GM12878 (cell line): ENCODE measurements around the gene SEPHS2. TPM values are rescaled to one million over a fixed set of nuclear protein-coding genes. Genes with fewer than 3 reads are reported as not detected.
A peak's percentile ranks its signal among the peaks of the same experiment; 100 is the strongest.

Source experiments
- CEBPZ ChIP-seq: fragments of 150-350 bp; IDR thresholded peaks from 2 replicates; pipeline ENCODE4 v1.6.1; 2016; ENCODE audit warnings: low read depth, low read length
- CUX1 ChIP-seq: IDR thresholded peaks from 2 replicates; pipeline ENCODE4 v1.6.1; 2012; ENCODE audit warnings: improper control_type of control experiment, low read depth, low read length; ENCODE audit not compliant: insufficient replicate concordance
- HCFC1 ChIP-seq: fragments of 150-350 bp; IDR thresholded peaks from 2 replicates; pipeline ENCODE4 v1.6.1; 2014; ENCODE audit warnings: low read length
- PAX5 ChIP-seq: IDR thresholded peaks from 2 replicates; pipeline ENCODE4 v1.6.1; 2011; ENCODE audit warnings: low read depth, low read length, borderline replicate concordance
- RCOR1 ChIP-seq: conservative IDR thresholded peaks from 2 replicates; pipeline ENCODE4 v1.6.1; 2012; ENCODE audit warnings: low read depth, low read length, improper control_type of control experiment
- SIN3A ChIP-seq: IDR thresholded peaks from 2 replicates; pipeline ENCODE4 v1.6.1; 2012; ENCODE audit warnings: low read depth, low read length, improper control_type of control experiment
- SMC3 ChIP-seq: IDR thresholded peaks from 2 replicates; pipeline ENCODE4 v1.6.1; 2011; ENCODE audit warnings: low read length, improper control_type of control experiment, borderline replicate concordance
- ZBTB4 ChIP-seq: fragments of 450-650 bp; formaldehyde crosslinking; IDR thresholded peaks from 2 replicates; pipeline ENCODE4 v1.4.0; 2022; ENCODE audit warnings: mild to moderate bottlenecking, moderate library complexity
- polyA plus RNA-seq, 11 experiments: library from polyadenylated mRNA; depleted of rRNA in 4 of 11; unstranded in 6 of 11; stranded (reverse) in 5 of 11; fragments of >200 nt; fragmentation: Nextera tagmentation in 4 of 11; fragmentation: Illumina TruSeq in 1 of 11; extraction: Ambion mirVana in 4 of 11; extraction: Trizol in 1 of 11; gene quantifications; 1 replicate in 1 of 11; 2 replicates in 10 of 11; pipeline versions ENCODE4 v1.2.1 to v1.2.3, GENCODE V29; 2011 to 2016; ENCODE audit warnings: inconsistent platforms in 2 of 11, missing spikeins in 2 of 11, low read depth in 1 of 11
- total RNA-seq, 4 experiments: library from RNA; depleted of rRNA in 3 of 4; stranded (reverse); fragments of >200 nt in 3 of 4; fragmentation: Illumina TruSeq in 1 of 4; extraction: Trizol in 1 of 4; gene quantifications; 2 replicates each; pipeline versions ENCODE4 v1.2.1 to v1.2.3, GENCODE V29; 2013 to 2021
- TF ChIP-seq, protein P1 (sequence below): IDR thresholded peaks from 2 replicates; pipeline ENCODE4 v1.6.1; 2011; ENCODE audit warnings: mild to moderate bottlenecking, low read depth, low read length, moderate library complexity; ENCODE audit not compliant: insufficient replicate concordance
- TF ChIP-seq, protein P2 (sequence below): fragments of 450-650 bp; IDR thresholded peaks from 2 replicates; pipeline ENCODE4 v1.6.1; 2018; ENCODE audit warnings: mild to moderate bottlenecking, low read depth, moderate library complexity; ENCODE audit not compliant: partially characterized antibody

SEPHS2 gene
- total and polyA plus RNA-seq, 10 of the 15 experiments (the other 5 are each of a cell fraction or from before 2014, with no cell fraction given) = 21.6 to 99.8 (median 72.9) TPM

DNA sequence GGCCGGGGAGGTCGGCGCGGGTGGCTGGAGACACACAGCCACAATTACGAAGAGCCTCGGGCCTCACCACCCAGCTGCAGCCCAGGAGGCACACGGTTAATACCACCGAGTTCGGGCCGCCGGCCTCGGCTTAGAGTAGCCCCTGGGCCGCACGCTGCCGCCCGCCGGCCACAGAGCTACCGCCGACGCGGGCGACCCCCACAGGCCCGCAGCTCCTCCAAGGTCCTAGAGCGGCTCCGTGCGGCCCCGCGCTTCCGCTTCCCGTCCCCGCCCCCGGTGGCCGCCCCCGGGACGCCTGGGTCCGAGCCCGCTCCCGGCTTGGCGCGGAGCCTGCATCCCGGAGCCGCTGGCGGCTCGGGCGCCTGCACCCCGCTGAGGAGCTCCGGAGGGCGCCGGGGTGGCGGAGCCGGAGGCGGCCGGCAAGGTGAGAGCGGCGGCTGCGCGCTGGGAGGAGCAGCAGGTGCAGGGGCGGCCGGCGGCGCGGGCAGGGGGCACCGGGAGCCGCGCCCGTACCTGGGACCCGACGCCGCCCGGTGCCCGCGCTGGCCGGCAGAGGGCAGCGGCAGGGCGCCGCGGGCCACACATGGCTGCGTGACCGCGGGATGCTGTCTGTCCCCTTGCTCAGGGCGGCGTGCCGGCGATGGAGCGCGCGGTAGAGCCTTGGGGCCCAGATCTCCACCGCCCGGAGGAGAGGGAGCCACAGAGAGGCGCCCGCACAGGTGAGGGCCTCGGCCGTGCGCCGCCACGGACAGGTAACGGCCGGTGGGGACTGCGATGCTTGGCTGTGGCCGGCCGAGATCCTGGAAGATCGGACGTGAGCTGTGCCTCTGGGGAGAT lies 50.3 kb downstream of the SEPHS2 start, which contains the start of gene ZNF48 (continued):
- TF ChIP-seq CEBPZ (no peak), RCOR1 (no peak), CUX1 (no peak), ZBTB4 (CRISPR knock-in tag) (no peak), SMC3 (no peak; the same call in 1 of the 2 replicates), PAX5 (0 out of 2 replicates have a peak, but pooled peaks have one; percentile 19), HCFC1 (peak; percentile 67), SIN3A (peak; percentile 33; the same call in 1 of the 2 replicates)
- TF ChIP-seq, protein P1, sequence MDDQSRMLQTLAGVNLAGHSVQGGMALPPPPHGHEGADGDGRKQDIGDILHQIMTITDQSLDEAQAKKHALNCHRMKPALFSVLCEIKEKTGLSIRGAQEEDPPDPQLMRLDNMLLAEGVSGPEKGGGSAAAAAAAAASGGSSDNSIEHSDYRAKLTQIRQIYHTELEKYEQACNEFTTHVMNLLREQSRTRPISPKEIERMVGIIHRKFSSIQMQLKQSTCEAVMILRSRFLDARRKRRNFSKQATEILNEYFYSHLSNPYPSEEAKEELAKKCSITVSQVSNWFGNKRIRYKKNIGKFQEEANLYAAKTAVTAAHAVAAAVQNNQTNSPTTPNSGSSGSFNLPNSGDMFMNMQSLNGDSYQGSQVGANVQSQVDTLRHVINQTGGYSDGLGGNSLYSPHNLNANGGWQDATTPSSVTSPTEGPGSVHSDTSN = no peak
- TF ChIP-seq, protein P2, sequence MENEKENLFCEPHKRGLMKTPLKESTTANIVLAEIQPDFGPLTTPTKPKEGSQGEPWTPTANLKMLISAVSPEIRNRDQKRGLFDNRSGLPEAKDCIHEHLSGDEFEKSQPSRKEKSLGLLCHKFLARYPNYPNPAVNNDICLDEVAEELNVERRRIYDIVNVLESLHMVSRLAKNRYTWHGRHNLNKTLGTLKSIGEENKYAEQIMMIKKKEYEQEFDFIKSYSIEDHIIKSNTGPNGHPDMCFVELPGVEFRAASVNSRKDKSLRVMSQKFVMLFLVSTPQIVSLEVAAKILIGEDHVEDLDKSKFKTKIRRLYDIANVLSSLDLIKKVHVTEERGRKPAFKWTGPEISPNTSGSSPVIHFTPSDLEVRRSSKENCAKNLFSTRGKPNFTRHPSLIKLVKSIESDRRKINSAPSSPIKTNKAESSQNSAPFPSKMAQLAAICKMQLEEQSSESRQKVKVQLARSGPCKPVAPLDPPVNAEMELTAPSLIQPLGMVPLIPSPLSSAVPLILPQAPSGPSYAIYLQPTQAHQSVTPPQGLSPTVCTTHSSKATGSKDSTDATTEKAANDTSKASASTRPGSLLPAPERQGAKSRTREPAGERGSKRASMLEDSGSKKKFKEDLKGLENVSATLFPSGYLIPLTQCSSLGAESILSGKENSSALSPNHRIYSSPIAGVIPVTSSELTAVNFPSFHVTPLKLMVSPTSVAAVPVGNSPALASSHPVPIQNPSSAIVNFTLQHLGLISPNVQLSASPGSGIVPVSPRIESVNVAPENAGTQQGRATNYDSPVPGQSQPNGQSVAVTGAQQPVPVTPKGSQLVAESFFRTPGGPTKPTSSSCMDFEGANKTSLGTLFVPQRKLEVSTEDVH = no peak
